ENCODE data around the gene SMG6.

DNA sequence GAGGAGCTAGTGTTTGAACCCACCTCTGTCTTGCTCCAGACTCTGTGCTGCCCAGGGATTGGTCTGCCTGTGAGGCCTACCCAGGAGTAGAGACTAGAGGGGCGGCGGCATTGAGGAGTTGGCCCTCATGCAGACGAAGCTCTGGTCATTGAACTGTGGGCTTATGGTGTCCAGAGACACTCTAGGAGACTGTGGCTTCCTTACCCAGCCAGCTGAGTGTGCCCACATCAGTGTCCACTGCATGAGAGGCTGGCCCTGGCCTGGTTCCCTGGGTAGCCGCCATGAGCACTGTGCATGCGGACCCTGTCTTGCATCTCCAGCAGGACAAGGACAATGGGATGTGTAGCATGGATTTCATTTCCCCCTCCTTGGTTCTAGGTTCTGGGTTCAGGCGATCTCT is 47.7 kb upstream of the SMG6 start:
- no peak for TF ChIP-seq CTCF (IDR thresholded peaks at IDR 0.05; ENCODE audit: low read depth, low read length)
- TF ChIP-seq MYC (IDR thresholded peaks at IDR 0.05; ENCODE audit: low read depth, low read length), result no peak
